Keratinocyte (primary cell): ENCODE results near the gene MYH13. TPM values are rescaled to one million over a fixed set of nuclear protein-coding genes. Genes with fewer than 3 reads are reported as not detected.

Source experiments
- DNase-seq: peaks from one replicate; pipeline ENCODE4 v3.0.0-alpha.2; 2011; ENCODE audit warnings: low read depth, missing footprints, low spot score
- FAIRE-seq: peaks from 2 replicates; lab custom pipeline; 2011; peaks lifted over from hg19 to GRCh38; lab: Jason Lieb, UNC
- H2AFZ ChIP-seq: 2 replicates; pipeline ENCODE4 v1.6.0; 2012; ENCODE audit warnings: low read length, control low read depth, inconsistent platforms; ENCODE audit not compliant: control insufficient read depth
- H3K27ac ChIP-seq: 2 replicates; pipeline ENCODE4 v1.5.1; 2011; ENCODE audit warnings: low read length; ENCODE audit not compliant: control insufficient read depth, insufficient read depth
- H3K27me3 ChIP-seq: 3 replicates; pipeline ENCODE4 v1.6.0; 2011; ENCODE audit warnings: low read length; ENCODE audit not compliant: control insufficient read depth, insufficient read depth; ENCODE audit errors: extremely low read depth
- H3K36me3 ChIP-seq, 2 experiments: 2 replicates in 1 of 2; 3 replicates in 1 of 2; pipeline ENCODE4 v1.5.1; 2011; ENCODE audit warnings: low read length in 2 of 2, mild to moderate bottlenecking in 1 of 2; ENCODE audit not compliant: control insufficient read depth in 2 of 2, insufficient read depth in 2 of 2; ENCODE audit errors: extremely low read depth in 1 of 2
- H3K4me1 ChIP-seq: 3 replicates; pipeline ENCODE4 v1.5.1; 2011; ENCODE audit warnings: low read length; ENCODE audit not compliant: control insufficient read depth, insufficient read depth; ENCODE audit errors: extremely low read depth
- H3K4me2 ChIP-seq: 3 replicates; pipeline ENCODE4 v1.6.0; 2011; ENCODE audit warnings: low read depth, low read length; ENCODE audit not compliant: control insufficient read depth, insufficient read depth; ENCODE audit errors: extremely low read depth
- H3K4me3 ChIP-seq, 3 experiments: fragments of 200-600 bp in 1 of 3; sonication (generic) in 1 of 3; 2 replicates in 2 of 3; 3 replicates in 1 of 3; pipeline ENCODE4 v1.5.1; 2011 to 2016; ENCODE audit warnings: low read length in 3 of 3, mild to moderate bottlenecking in 3 of 3, control low read depth in 2 of 3, inconsistent platforms in 1 of 3, low read depth in 1 of 3, mixed read lengths in 1 of 3, mixed run types in 1 of 3, moderate library complexity in 1 of 3; ENCODE audit not compliant: control insufficient read depth in 2 of 3, insufficient read depth in 2 of 3; ENCODE audit errors: extremely low read depth in 1 of 3
- H3K79me2 ChIP-seq: 2 replicates; pipeline ENCODE4 v1.6.0; 2012; ENCODE audit warnings: low read length; ENCODE audit not compliant: control insufficient read depth, insufficient read depth
- H3K9ac ChIP-seq: 3 replicates; pipeline ENCODE4 v1.6.0; 2011; ENCODE audit warnings: low read length; ENCODE audit not compliant: control insufficient read depth, insufficient read depth; ENCODE audit errors: extremely low read depth
- H3K9me1 ChIP-seq: 3 replicates; pipeline ENCODE4 v1.6.0; 2011; ENCODE audit warnings: low read length; ENCODE audit not compliant: control insufficient read depth, insufficient read depth; ENCODE audit errors: extremely low read depth
- H3K9me3 ChIP-seq: 2 replicates; pipeline ENCODE4 v1.5.1; 2012; ENCODE audit warnings: low read depth, low read length; ENCODE audit not compliant: control insufficient read depth
- H4K20me1 ChIP-seq: 3 replicates; pipeline ENCODE4 v1.6.0; 2011; ENCODE audit warnings: low read length; ENCODE audit not compliant: control insufficient read depth, insufficient read depth; ENCODE audit errors: extremely low read depth
- EZH2 ChIP-seq: IDR thresholded peaks from one replicate; pipeline ENCODE4 v1.6.1; 2012; ENCODE audit warnings: inconsistent platforms, mild to moderate bottlenecking, low read length, moderate library complexity
- dilution Hi-C: fragments of 300-500 bp; cut with MboI; formaldehyde crosslinking; loops from one replicate; pipeline ENCODE4 v1.7.0; 2020; ENCODE audit warnings: low sequenced_read_pairs; ENCODE audit not compliant: extremely low pct_ligation_motif_present
- polyA plus RNA-seq, 5 experiments: library from polyadenylated mRNA; depleted of rRNA in 3 of 5; stranded (reverse) in 3 of 5; stranded (forward) in 1 of 5; unstranded in 1 of 5; fragments of >200 nt; gene quantifications; 1 replicate in 1 of 5; 2 replicates in 3 of 5; 3 replicates in 1 of 5; pipeline versions ENCODE4 v1.2.1 to v1.2.3, GENCODE V29; 2011 to 2012; ENCODE audit warnings: missing spikeins in 2 of 5, low read depth in 1 of 5, low replicate concordance in 1 of 5
- TF ChIP-seq, protein P1 (sequence below), 3 experiments: IDR thresholded peaks in 1 of 3; conservative IDR thresholded peaks in 1 of 3; optimal IDR thresholded peaks in 1 of 3; 2 replicates in 2 of 3; 3 replicates in 1 of 3; pipeline versions ENCODE3 to v1.5.1; 2011; ENCODE audit warnings: low read length in 3 of 3, mild to moderate bottlenecking in 3 of 3, moderate library complexity in 2 of 3, control low read depth in 1 of 3, inconsistent platforms in 1 of 3; ENCODE audit not compliant: insufficient read depth in 2 of 3; ENCODE audit errors: extremely low read depth in 1 of 3

MYH13 gene
- polyA plus RNA-seq, 1 donor (not counting 4 experiments of a cell fraction or from before 2014, with no cell fraction given) = not detected

GRCh38 chr17:10309003-10309974 lies 63.5 kb downstream of the MYH13 start:
- dilution Hi-C loops = no loop called here

GRCh38 chr17:10306585-10306984 lies 66.2 kb downstream of the MYH13 start:
- DNase-seq (no peak), FAIRE-seq (no peak)
- no peak overlapping the region for H3K9ac ChIP-seq
- H3K9me1 ChIP-seq = no peaks in the 10 kb centered on the region
- no peaks in the 10 kb centered on the region for H3K9me3 ChIP-seq
- H4K20me1 ChIP-seq = no peaks in the 10 kb centered on the region
- H2AFZ ChIP-seq = no peak overlapping the region
- TF ChIP-seq, protein P1, sequence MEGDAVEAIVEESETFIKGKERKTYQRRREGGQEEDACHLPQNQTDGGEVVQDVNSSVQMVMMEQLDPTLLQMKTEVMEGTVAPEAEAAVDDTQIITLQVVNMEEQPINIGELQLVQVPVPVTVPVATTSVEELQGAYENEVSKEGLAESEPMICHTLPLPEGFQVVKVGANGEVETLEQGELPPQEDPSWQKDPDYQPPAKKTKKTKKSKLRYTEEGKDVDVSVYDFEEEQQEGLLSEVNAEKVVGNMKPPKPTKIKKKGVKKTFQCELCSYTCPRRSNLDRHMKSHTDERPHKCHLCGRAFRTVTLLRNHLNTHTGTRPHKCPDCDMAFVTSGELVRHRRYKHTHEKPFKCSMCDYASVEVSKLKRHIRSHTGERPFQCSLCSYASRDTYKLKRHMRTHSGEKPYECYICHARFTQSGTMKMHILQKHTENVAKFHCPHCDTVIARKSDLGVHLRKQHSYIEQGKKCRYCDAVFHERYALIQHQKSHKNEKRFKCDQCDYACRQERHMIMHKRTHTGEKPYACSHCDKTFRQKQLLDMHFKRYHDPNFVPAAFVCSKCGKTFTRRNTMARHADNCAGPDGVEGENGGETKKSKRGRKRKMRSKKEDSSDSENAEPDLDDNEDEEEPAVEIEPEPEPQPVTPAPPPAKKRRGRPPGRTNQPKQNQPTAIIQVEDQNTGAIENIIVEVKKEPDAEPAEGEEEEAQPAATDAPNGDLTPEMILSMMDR (optimal IDR thresholded peaks at IDR 0.05 in 1 of 3, IDR thresholded peaks at IDR 0.05 in 1 of 3, conservative IDR thresholded peaks at IDR 0.05 in 1 of 3; ENCODE audit: extremely low read depth in 1 of 3, insufficient read depth in 2 of 3, low read length in 3 of 3) = no peak
- no peak for TF ChIP-seq EZH2
- H3K4me2 ChIP-seq = no peak overlapping the region
- no peaks in the 10 kb centered on the region for H3K27me3 ChIP-seq
- no peaks in the 10 kb centered on the region for H3K36me3 ChIP-seq
- H3K27ac ChIP-seq = no peak overlapping the region
- no peaks in the 10 kb centered on the region for H3K4me1 ChIP-seq
- no peaks in the 10 kb centered on the region for H3K79me2 ChIP-seq
- H3K4me3 ChIP-seq = no peak overlapping the region
- dilution Hi-C loops = no loop called here

More at GRCh38 chr17:10309003-10309974, 63.5 kb downstream of the MYH13 start:
- no peak overlapping the region for H3K4me3 ChIP-seq
- FAIRE-seq (no peak), DNase-seq (no peak)
- no peak overlapping the region for H3K4me2 ChIP-seq
- H3K4me1 ChIP-seq = no peaks in the 10 kb centered on the region
- H3K27me3 ChIP-seq = no peaks in the 10 kb centered on the region
- no peak overlapping the region for H2AFZ ChIP-seq
- no peaks in the 10 kb centered on the region for H3K9me1 ChIP-seq
- H3K9ac ChIP-seq = no peak overlapping the region
- no peaks in the 10 kb centered on the region for H3K9me3 ChIP-seq
- no peaks in the 10 kb centered on the region for H4K20me1 ChIP-seq
- no peaks in the 10 kb centered on the region for H3K36me3 ChIP-seq
- TF ChIP-seq, protein P1 (optimal IDR thresholded peaks at IDR 0.05 in 1 of 3, IDR thresholded peaks at IDR 0.05 in 1 of 3, conservative IDR thresholded peaks at IDR 0.05 in 1 of 3; ENCODE audit: extremely low read depth in 1 of 3, insufficient read depth in 2 of 3, low read length in 3 of 3) = no peak
- no peak for TF ChIP-seq EZH2
- no peaks in the 10 kb centered on the region for H3K79me2 ChIP-seq
- no peak overlapping the region for H3K27ac ChIP-seq
